Fibroblast of pulmonary artery (primary cell): ENCODE data around the gene DGLUCY.
"Not testable (repeated sequence)": the region's sequence is repeated elsewhere in the genome, so short reads cannot be mapped to it uniquely, and the experiment has no call there.

Experiments
- DNase-seq: peaks from one replicate; pipeline ENCODE4 v3.0.0-alpha.2; 2010; ENCODE audit warnings: low read depth
- H3K4me3 ChIP-seq: replicated peaks from 2 replicates; pipeline ENCODE4 v1.5.1; 2011; ENCODE audit warnings: low read depth, mild to moderate bottlenecking, control low read depth, low read length, moderate library complexity
- TF ChIP-seq, protein P1 (sequence below): IDR thresholded peaks from 2 replicates; pipeline ENCODE4 v1.5.1; 2011; ENCODE audit warnings: mild to moderate bottlenecking, control low read depth, low read length, inconsistent platforms; ENCODE audit errors: missing control alignments

DGLUCY gene

DNA sequence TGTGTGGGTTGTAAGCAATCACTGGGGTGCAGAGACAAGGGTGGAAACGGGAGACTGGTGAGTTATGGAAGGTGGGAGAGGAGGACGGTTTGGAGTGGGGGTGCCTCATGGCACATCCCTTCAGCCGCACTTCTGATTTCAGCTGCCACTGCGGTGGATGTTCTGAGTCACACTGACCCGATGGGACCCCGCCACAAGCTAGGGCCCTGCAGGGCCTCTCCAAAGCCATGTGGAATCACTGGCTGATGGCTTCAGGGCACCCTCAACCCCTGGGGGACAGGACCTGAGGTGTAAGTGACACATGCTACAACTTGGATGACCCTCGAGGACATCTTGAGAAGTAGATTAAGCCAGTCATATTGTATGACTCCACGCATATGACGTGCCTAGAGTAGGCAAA, 77.0 kb downstream of the DGLUCY start:
- no peak for DNase-seq
- TF ChIP-seq, protein P1, sequence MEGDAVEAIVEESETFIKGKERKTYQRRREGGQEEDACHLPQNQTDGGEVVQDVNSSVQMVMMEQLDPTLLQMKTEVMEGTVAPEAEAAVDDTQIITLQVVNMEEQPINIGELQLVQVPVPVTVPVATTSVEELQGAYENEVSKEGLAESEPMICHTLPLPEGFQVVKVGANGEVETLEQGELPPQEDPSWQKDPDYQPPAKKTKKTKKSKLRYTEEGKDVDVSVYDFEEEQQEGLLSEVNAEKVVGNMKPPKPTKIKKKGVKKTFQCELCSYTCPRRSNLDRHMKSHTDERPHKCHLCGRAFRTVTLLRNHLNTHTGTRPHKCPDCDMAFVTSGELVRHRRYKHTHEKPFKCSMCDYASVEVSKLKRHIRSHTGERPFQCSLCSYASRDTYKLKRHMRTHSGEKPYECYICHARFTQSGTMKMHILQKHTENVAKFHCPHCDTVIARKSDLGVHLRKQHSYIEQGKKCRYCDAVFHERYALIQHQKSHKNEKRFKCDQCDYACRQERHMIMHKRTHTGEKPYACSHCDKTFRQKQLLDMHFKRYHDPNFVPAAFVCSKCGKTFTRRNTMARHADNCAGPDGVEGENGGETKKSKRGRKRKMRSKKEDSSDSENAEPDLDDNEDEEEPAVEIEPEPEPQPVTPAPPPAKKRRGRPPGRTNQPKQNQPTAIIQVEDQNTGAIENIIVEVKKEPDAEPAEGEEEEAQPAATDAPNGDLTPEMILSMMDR: no peak
- no peak overlapping the region for H3K4me3 ChIP-seq

DNA sequence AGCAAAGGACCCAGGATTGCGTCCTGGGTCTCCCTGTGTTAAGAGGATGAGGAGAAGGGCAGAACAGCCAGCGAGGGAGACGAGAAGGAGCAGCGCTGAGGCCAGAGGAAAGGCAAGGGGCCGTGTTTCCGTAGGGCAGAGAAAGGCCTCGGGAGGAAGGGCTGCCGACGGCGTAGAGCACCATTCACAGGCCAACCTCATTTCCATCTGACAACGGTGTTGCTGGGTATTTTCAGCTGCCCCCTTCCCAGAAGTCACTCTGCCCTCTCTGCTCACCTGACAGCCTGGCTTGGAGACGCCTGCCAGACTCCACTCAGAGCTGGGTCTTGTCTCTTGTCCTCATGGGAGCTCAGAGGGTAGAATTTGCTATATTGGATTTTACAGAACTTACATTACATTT, 79.2 kb downstream of the DGLUCY start:
- TF ChIP-seq, protein P1: no peak
- no peak overlapping the region for H3K4me3 ChIP-seq

DNA sequence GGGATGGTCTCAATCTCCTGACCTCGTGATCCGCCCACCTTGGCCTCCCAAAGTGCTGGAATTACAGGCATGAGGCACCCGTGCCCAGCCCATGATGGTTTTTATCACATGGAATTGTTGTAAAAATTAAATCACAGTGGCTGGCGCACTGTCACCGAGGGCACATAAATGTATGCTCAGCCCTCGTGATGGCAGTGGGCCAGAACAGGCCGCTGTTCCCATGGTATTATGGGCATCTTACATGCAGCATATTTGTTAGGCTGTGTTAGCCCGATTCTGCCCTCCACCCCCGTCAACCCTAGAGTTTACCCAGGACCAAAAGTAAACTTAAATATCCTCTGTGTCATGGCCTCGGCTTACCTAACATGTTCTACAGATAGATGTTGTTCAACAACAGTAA, 82.0 kb downstream of the DGLUCY start:
- TF ChIP-seq, protein P1: no peak
- no peak overlapping the region for H3K4me3 ChIP-seq
- DNase-seq: no peak

More for the DNA sequence above, 79.2 kb downstream of the DGLUCY start:
- no peak for DNase-seq

DNA sequence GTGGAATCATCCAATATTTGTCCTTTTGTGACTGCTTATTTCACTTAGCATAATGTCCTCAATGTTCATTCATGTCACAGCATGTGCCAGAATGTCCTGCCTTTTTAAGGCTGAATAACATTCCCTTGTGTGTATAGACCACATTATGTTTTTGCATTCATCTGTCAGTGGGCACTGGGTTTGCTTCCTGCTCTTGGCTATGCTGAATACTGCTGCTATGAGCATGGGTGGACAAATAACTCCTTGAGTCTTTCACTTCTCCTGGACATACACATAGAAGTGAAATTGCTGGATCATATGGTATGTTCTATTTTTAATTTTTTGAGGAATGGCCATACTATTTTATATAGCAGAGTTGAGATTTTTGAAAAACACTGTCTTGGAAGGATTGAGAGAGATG, 83.8 kb downstream of the DGLUCY start:
- DNase-seq: no peak
- no peak overlapping the region for H3K4me3 ChIP-seq
- TF ChIP-seq, protein P1: no peak

DNA sequence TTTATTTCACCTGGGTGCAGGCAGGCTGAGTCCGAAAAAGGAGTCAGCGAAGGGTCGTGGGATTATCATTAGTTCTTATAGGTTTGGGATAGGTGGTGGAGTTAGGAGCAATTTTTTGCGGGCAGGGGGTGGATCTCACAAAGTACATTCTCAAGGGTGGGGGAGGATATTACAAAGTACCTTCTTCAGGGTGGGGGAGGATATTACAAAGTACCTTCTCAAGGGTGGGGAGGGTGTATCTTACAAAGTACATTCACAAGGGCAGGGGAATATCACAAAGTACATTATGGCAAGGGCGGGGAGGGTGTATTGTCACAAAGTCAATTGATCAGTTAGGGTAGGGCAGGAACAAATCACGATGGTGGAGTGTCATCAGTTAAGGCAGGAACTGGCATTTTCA, 86.9 kb downstream of the DGLUCY start:
- H3K4me3 ChIP-seq, DNase-seq: not testable (repeated sequence)

DNA sequence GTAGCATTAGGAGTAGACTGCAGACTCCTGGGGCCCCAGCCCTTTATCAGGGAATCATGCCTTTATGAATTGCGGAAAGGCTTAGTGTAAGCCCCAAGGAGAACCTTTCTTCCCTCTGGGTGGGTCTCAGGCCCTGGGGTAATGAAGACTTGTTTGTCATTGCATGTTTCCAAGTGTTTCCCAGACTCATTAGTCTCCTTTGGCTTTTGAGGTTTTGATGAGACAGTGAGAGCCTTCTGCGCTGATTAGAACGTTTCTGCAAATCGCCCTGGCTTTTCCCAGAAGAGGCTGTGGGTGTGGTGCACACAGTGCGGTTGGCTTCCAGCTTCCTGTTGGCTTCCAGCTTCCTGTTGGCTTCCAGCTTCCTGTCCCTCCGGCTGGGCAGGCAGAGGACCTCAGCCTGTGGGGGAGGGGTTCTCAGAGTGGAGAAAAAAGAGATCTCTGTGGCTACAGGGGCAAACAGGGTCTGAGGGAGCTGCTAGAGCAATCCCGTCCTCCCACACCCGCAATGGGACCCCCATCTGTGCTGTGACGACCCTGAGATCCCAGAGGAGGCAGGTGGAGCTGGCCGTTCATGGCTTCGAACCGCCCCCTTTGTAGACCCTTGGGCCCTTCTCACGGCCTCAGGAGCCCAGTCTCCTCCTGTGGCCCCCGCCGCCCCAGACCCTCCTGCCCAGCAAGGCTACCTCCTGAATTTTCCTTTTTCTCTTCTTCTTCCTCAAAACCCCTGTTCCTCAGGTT, 88.5 kb downstream of the DGLUCY start:
- TF ChIP-seq, protein P1: no peak
- H3K4me3 ChIP-seq: no peak overlapping the region
- DNase-seq: peak; percentile 65

DNA sequence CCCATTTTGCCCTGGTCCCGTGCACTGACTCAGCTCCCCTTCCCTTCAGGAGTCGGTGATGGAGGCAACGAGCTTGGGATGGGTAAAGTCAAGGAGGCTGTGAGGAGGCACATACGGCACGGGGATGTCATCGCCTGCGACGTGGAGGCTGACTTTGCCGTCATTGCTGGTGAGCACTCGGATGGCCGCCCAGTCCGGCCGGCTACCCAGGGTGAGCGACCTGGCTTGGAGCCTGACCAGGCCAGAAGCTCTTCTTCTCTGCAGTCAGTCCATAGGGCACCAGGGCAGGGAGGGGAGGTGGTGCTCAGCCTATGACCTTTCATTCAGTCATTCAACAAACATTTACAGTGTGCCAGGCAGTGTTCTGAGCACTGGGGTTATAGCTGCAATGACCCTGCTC, 90.8 kb downstream of the DGLUCY start:
- no peak overlapping the region for H3K4me3 ChIP-seq
- DNase-seq: no peak
- TF ChIP-seq, protein P1: no peak
